VCaP (cell line): ENCODE data around the gene SMG7.

Experiments used
- H3K27ac ChIP-seq: fragments of 450-650 bp; 2 replicates; pipeline ENCODE4 v1.5.1; 2017
- TF ChIP-seq, protein P1 (sequence below): fragments of 450-650 bp; conservative IDR thresholded peaks from 2 replicates; pipeline ENCODE4 v1.5.1; 2017; ENCODE audit warnings: mild to moderate bottlenecking, moderate library complexity

Gene SMG7

DNA sequence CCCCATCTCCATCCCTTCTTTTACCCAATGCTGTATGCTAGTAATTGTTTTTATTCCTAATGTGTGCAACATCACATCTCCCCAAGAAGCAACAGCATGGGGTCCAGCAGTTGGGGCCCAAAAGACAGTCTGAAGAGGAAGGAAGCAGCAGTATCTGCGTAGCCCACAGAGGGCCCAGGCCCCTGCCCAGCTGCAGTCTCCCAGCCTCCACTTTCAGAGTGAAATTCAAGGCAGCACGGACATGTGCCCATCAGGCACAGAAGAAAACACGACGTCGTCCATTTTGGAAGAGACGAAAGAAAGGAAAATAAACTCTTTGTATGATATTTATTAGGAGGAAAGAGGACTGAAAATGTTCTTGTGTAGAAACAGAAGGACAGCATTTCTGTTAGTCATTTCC is 80.6 kb downstream of the SMG7 start:
- TF ChIP-seq, protein P1, sequence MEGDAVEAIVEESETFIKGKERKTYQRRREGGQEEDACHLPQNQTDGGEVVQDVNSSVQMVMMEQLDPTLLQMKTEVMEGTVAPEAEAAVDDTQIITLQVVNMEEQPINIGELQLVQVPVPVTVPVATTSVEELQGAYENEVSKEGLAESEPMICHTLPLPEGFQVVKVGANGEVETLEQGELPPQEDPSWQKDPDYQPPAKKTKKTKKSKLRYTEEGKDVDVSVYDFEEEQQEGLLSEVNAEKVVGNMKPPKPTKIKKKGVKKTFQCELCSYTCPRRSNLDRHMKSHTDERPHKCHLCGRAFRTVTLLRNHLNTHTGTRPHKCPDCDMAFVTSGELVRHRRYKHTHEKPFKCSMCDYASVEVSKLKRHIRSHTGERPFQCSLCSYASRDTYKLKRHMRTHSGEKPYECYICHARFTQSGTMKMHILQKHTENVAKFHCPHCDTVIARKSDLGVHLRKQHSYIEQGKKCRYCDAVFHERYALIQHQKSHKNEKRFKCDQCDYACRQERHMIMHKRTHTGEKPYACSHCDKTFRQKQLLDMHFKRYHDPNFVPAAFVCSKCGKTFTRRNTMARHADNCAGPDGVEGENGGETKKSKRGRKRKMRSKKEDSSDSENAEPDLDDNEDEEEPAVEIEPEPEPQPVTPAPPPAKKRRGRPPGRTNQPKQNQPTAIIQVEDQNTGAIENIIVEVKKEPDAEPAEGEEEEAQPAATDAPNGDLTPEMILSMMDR = no peak
- no peak overlapping the region for H3K27ac ChIP-seq

DNA sequence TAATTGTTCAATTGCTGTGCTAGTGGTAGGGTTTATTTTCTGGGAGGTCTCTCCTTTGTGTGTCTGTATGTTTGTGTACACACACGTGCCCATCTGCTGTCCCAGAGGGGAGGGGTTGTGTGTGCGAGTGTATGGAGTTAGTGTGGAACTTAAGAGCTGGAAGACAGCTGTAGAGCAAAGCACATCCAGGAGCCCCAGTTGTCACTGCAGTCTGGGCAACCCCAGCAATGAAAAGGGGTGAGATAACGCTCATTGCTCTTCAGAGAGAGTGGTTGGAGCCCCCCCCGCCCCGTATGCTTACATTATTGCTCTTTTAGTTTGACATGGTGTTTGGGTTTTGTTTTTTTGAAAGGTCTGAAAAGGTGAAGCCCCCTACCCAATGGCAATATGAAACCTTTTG is 81.0 kb downstream of the SMG7 start:
- H3K27ac ChIP-seq = no peak overlapping the region
- TF ChIP-seq, protein P1 = no peak

DNA sequence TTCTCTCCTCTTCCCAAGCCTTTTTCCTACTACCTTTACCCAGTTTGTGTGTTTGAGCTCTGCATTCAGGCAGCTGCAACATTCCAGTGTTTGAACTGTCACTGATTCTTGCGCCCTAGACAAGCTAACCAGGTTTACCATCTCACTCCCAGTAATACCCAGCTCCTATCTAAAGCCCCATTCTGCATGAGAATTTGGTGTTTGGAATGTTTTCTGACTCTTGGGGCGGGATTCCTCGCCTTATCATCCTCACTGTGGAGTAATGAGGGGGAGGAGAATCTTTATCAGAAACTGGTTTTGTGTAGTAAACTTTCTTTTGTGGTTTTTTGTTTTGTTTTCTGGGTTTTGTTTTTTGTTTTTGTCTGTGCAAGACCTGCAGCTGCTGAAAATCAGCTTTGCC is 81.5 kb downstream of the SMG7 start:
- H3K27ac ChIP-seq = no peak overlapping the region
- TF ChIP-seq, protein P1 = no peak

DNA sequence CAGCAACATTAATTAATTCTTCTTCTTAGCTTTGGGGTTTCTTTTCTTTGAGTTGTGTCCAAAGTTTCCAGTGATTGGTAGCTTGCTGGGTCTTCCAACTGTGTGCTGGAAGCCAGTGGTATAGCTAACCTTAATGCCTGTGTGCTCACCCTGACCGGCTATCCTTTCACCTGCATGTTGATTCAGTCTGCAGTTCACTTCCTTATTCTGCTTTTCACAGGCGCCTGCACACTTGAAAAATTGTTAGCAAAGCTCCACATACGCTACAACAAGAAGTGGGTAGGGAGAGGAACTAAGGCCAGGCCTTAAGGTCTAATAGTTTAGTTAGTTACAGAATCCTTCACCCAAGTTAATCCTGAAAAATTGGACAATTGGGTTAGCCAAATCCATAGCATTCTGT is 82.3 kb downstream of the SMG7 start:
- TF ChIP-seq, protein P1 = no peak

DNA sequence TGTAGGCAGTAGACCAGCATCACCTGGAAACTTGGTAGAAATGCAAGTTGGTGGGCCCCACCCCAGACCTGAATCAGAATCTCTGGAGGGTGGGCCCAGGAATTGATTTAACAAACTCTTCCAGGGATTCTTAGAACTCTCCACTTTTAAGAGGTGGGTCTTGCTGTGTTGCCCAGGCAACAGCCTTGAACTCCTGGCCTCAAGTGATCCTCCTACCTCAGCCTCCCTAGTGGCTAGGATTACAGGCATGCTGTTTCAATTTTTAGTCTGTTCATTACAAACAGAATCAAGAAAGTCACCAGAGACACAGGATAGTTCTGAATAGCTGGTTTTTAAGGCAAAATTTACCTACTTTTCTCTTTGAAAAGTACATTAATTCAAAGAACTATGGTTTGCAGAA is 86.8 kb downstream of the SMG7 start:
- H3K27ac ChIP-seq = no peak overlapping the region
- TF ChIP-seq, protein P1 = no peak

More for the DNA sequence above, 82.3 kb downstream of the SMG7 start:
- no peak overlapping the region for H3K27ac ChIP-seq

DNA sequence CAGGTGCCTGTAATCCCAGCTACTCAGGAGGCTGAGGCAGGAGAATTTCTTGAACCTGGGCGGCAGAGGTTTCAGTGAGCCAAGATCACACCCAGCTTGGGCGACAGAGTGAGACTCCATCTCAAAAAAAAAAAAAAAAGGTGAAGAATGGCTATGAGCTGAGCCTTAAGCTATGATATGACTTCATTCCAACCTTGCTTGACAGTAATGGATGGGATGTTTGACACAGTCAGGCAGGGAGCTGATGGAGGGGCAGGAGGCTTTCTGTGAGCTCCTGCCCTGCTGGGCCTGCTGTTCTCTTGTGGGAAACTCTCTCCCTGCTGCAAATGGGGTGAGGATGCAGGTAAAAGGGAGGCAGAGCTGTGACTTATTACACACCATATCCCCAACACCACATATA is 90.4 kb downstream of the SMG7 start:
- TF ChIP-seq, protein P1 = no peak
- no peak overlapping the region for H3K27ac ChIP-seq

DNA sequence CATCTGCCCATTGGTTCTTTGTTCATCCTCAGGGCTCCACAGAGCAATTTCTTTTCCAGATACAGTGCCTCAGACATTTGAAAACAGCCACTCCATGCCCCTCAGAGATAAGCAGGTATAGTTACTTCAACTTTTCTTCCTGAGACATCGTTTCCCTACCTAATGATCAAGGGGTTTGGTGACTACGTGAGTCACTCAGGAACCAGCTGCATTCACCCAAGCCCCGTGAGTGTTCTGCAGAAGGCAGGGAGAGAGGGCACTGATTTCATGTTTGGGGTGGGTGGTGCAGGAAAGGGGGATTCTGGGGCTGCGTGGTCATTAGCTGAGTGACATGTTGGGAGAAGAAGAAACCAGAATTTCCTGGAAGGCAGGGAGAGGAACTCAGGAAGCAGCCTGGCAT is 93.0 kb downstream of the SMG7 start:
- TF ChIP-seq, protein P1 = no peak
- H3K27ac ChIP-seq = no peak overlapping the region

DNA sequence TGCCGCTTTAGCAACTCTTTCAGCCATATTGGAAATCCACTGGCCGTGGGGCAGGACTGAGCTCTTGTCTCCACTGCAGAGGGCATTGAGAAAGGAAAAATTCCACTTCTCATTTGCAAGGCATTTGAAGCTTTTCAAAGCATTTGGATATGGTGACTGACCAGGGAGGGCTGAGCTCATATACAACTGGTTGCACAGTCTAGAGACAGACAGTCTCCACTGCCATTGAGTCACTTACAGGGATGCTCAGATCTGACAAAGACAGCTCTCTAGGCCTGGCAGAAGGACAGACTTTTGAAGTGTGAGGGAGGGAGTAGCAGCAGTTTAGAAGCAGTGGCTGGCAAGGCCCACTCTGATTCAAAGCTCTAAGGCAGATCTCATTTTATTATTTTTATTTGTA is 93.7 kb downstream of the SMG7 start:
- TF ChIP-seq, protein P1 = no peak
- no peak overlapping the region for H3K27ac ChIP-seq
